Transverse colon (tissue), 3 donors: ENCODE measurements around the gene NTF3.

ENCODE experiments used
- CTCF ChIP-seq, 5 experiments: fragments of 200-600 bp in 3 of 5; fragments of 450-650 bp in 2 of 5; sonication (generic) in 3 of 5; IDR thresholded peaks; 1 replicate in 2 of 5; 2 replicates in 3 of 5; pipeline ENCODE4 v1.5.1; 2016 to 2017; ENCODE audit warnings: antibody characterized with exemption in 5 of 5, inconsistent platforms in 3 of 5, mild to moderate bottlenecking in 2 of 5, moderate library complexity in 1 of 5
- POLR2A ChIP-seq: fragments of 450-650 bp; IDR thresholded peaks from one replicate; pipeline ENCODE4 v1.6.1; 2016; ENCODE audit warnings: antibody characterized with exemption, mild to moderate bottlenecking, moderate library complexity

- TF ChIP-seq POLR2A: no peak
- no peak for TF ChIP-seq CTCF (IDR thresholded peaks at IDR 0.05)
These were observed 34.6 kb downstream of the NTF3 start for GRCh38 chr12:5466521-5466960.
